ENCODE data around the gene ZNF8. TPM values are rescaled to one million over a fixed set of nuclear protein-coding genes. Genes with fewer than 3 reads are reported as not detected.
A peak's percentile ranks its signal among the peaks of the same experiment; 100 is the strongest.
"Not testable (repeated sequence)": the region's sequence is repeated elsewhere in the genome, so short reads cannot be mapped to it uniquely, and the experiment has no call there.

The ZNF8 gene
- total RNA-seq = 10 to 100 TPM in 1 of 4 donors, 1 to 10 TPM in 3; 3.0 to 12.8 (median 8.9) TPM

DNA sequence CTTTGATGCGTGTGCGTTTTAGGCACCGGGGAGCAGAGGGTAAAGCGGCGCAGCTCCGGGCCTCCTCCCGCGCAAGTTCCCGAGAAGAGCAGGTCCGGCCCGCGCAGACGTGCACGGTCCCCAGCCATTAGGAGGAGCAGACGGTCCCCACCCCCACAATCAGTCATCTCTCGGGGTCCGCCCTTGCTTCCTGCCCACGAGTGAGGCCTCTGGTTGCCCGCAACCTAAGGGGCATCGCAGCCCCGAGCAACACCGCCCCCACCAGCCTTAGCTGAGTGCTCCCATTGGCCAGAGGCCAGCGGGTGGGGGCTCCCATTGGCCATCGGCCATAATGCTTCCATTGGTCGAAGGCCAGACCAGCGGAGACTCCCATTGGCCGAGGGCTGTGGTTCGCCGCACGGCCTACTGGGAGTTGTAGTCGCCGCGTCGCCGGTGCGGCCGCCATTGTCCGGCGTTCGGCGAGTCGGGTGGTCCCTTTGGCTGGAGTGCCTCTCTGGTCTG is at the start of gene ZNF8:
ZNF8 (plus strand) TSS at position 415 of the 501 bp plus-strand sequence. CDS start 127 bp downstream, outside the sequence.
- TF ChIP-seq, protein P1, sequence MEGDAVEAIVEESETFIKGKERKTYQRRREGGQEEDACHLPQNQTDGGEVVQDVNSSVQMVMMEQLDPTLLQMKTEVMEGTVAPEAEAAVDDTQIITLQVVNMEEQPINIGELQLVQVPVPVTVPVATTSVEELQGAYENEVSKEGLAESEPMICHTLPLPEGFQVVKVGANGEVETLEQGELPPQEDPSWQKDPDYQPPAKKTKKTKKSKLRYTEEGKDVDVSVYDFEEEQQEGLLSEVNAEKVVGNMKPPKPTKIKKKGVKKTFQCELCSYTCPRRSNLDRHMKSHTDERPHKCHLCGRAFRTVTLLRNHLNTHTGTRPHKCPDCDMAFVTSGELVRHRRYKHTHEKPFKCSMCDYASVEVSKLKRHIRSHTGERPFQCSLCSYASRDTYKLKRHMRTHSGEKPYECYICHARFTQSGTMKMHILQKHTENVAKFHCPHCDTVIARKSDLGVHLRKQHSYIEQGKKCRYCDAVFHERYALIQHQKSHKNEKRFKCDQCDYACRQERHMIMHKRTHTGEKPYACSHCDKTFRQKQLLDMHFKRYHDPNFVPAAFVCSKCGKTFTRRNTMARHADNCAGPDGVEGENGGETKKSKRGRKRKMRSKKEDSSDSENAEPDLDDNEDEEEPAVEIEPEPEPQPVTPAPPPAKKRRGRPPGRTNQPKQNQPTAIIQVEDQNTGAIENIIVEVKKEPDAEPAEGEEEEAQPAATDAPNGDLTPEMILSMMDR (IDR thresholded peaks at IDR 0.05) = no peak
- no peak for TF ChIP-seq POLR2A (IDR thresholded peaks at IDR 0.05)
- peak within 1 kb of the TSS; percentile 89 for H3K4me3 ChIP-seq (ENCODE audit: low read depth, poor library complexity, severe bottlenecking)
- 0% methylated on average over 14 to 36 of the region's 42 CpGs for WGBS, 2 donors
- peak; percentile 95 to 99 for DNase-seq (ENCODE audit: low spot score in 2 of 2)
- intact Hi-C loops (cut with DNase I; ENCODE audit: low total_unique reads) = no loop called here

DNA sequence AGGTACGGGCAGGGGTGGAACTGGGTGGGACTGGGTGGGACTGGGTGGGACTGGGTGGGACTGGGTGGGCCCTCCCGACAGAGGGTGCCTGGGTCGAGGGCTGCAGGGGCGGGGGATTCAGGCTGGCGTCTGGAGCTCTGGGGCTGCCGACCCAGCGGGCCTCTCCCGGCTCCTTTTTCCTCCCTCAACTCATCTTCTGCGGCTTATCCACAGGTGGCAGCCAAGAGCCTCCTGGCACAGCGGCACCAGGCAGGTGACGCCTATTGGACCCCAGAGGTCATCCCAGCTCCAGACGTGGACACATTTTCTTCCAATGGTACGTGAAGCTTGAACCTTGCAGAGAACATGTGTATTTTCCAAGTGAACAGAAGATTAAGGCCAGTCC is 49.5 kb upstream of the ZNF8 start:
- no peak overlapping the region for H3K4me3 ChIP-seq (ENCODE audit: low read depth, poor library complexity, severe bottlenecking)
- intact Hi-C loops (cut with DNase I; ENCODE audit: low total_unique reads) = no loop called here
- DNase-seq (ENCODE audit: low spot score in 2 of 2) = no peak
- no peak for TF ChIP-seq POLR2A (IDR thresholded peaks at IDR 0.05)
- TF ChIP-seq, protein P1 (IDR thresholded peaks at IDR 0.05) = no peak
- 8 to 21% methylated on average over 13 of the region's 13 CpGs for WGBS, 2 donors

DNA sequence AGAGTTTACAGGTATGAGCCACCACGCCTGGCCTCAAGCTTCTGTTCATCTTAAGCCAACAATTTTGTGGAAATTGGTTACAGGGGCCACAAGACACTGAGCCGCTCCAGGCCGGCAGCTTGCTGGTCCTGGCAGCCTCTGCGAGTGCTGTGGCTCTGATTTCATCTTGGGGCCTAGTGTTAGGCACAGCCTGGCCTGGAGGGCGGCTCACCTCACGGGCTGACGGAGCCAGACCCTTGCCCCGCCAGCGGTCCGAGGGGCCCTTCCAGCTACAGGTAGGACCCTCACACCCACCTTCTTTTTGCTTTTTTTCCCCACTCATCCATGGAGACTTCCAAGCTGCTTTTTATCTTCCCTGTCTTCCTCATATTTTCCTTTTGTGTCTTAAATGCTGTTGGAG is 41.4 kb upstream of the ZNF8 start:
- no peak for DNase-seq (ENCODE audit: low spot score in 2 of 2)
- TF ChIP-seq, protein P1 (IDR thresholded peaks at IDR 0.05) = no peak
- TF ChIP-seq POLR2A (IDR thresholded peaks at IDR 0.05) = no peak
- no peak overlapping the region for H3K4me3 ChIP-seq (ENCODE audit: low read depth, poor library complexity, severe bottlenecking)
- intact Hi-C loops (cut with DNase I; ENCODE audit: low total_unique reads) = no loop called here
- 92 to 99% methylated on average over 10 of the region's 10 CpGs for WGBS, 2 donors

DNA sequence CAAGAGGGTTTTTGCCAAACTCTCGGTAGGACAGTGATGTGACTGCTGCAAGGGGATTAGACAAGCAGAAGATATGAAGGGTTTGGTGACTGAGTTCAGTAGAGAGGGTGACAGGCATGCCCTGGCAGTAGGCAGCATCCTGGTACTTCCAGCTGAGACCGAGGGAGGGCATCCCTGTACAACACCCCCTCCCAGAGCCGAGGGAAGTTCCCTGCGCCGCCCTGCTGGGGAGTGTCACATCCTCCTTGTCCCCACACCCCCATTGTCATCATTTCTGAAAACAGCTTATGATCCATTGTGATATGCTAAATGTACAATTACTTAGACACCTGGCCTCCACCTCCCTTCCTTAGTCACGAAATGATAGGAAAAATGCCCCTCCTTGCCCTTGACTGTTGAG is 35.4 kb upstream of the ZNF8 start:
- intact Hi-C loops (cut with DNase I; ENCODE audit: low total_unique reads) = no loop called here
- WGBS, 2 donors = 92 to 95% methylated on average over 6 of the region's 6 CpGs
- no peak for DNase-seq (ENCODE audit: low spot score in 2 of 2)
- TF ChIP-seq, protein P1 (IDR thresholded peaks at IDR 0.05) = no peak
- TF ChIP-seq POLR2A (IDR thresholded peaks at IDR 0.05) = no peak
- no peak overlapping the region for H3K4me3 ChIP-seq (ENCODE audit: low read depth, poor library complexity, severe bottlenecking)

DNA sequence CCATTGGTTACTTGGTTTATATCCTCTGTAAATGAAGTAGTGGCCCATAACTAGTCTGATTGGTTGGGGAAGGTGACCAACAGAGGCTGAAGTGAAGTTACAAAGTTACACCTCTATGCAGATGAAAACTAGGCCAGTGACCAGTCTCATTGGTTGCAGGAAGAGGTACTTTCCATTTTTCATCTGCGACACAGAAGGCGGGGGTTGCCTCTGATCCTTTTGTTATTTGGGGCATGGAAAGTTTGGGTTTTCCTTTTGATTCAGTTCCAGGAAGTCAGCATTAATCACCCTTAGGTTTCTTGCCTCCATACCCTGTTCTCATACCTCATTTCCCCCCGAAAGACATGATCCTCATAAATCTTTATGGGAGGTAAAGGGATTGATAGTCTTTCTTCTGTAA is 29.9 kb upstream of the ZNF8 start:
- no peak for TF ChIP-seq POLR2A (IDR thresholded peaks at IDR 0.05)
- TF ChIP-seq, protein P1 (IDR thresholded peaks at IDR 0.05) = no peak
- intact Hi-C loops (cut with DNase I; ENCODE audit: low total_unique reads) = loop anchor here (2.0 kb wide), 1 partner anchor 1752 kb away; no protein-coding TSS in a partner anchor
- H3K4me3 ChIP-seq (ENCODE audit: low read depth, poor library complexity, severe bottlenecking) = no peak overlapping the region
- DNase-seq (ENCODE audit: low spot score in 2 of 2) = no peak
- 91 to 96% methylated on average over 3 of the region's 3 CpGs for WGBS, 2 donors

DNA sequence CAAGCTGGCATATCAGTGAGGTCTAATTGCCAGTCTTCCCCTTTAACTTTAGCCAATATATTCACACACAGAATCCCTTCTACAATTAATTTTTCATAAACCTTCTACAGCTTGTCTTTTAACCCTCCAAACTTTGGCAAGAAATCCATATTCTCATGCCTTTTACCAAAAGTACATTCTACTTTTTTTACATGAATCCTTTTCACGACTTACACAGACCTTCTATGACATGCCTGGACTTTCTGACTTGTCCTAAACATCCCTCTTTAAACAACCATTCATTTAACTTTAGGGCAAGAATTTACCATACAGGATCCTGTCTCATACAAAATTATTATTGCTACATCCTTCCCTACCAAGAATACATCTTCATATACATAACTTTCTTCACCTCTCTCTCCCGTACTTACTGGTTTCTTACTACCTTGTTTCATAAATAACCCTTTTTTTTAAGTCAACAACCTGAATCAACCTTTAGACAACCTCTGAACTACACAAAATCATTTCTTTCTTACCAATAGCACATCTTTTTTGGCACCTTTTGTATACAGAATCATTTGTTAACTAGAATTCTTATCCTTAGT is 26.6 kb upstream of the ZNF8 start:
- intact Hi-C loops (cut with DNase I; ENCODE audit: low total_unique reads) = no loop called here
- 95 to 99% methylated on average over 2 of the region's 2 CpGs for WGBS, 2 donors
- no peak for DNase-seq (ENCODE audit: low spot score in 2 of 2)
- TF ChIP-seq, protein P1 (IDR thresholded peaks at IDR 0.05) = no peak
- TF ChIP-seq POLR2A (IDR thresholded peaks at IDR 0.05) = no peak
- H3K4me3 ChIP-seq (ENCODE audit: low read depth, poor library complexity, severe bottlenecking) = no peak overlapping the region

DNA sequence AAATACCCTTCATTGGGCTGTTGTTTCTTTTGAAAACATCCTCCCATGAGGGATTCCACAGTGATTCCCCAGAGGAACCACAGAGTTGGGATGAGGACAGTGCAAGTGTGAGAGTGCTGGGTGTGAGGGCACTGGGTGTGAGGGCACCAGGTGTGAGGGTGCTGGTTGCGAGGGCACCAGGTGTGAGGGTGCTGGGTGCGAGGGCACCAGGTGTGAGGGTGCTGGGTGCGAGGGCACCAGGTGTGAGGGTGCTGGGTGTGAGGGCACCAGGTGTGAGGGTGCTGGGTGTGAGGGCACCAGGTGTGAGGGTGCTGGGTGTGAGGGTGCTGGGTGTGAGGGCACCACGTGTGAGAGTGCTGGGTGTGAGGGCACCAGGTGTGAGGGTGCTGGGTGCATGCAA is 20.5 kb upstream of the ZNF8 start:
- 90 to 93% methylated on average over 4 of the region's 4 CpGs for WGBS, 2 donors
- DNase-seq (ENCODE audit: low spot score in 2 of 2); H3K4me3 ChIP-seq (ENCODE audit: low read depth, poor library complexity, severe bottlenecking); intact Hi-C loops (cut with DNase I; ENCODE audit: low total_unique reads): not testable (repeated sequence)
